AG09309 (cell line): ENCODE results near the gene CEND1.

Source experiments
- DNase-seq: peaks from one replicate; pipeline ENCODE4 v3.0.0-alpha.2; 2010; ENCODE audit warnings: low read depth
- H3K4me3 ChIP-seq: 2 replicates; pipeline ENCODE4 v1.5.1; 2011; ENCODE audit warnings: mild to moderate bottlenecking, low read depth, low read length, moderate library complexity; ENCODE audit not compliant: control insufficient read depth
- TF ChIP-seq, protein P1 (sequence below): IDR thresholded peaks from 2 replicates; pipeline ENCODE4 v1.5.1; 2011; ENCODE audit warnings: mild to moderate bottlenecking, low read depth, low read length, inconsistent platforms; ENCODE audit not compliant: insufficient read depth, control insufficient read depth; ENCODE audit errors: missing control alignments

CEND1 gene

GRCh38 chr11:811446-812245 is 21.8 kb upstream of the CEND1 start:
- peak overlapping the region; percentile 97 for H3K4me3 ChIP-seq
- TF ChIP-seq, protein P1, sequence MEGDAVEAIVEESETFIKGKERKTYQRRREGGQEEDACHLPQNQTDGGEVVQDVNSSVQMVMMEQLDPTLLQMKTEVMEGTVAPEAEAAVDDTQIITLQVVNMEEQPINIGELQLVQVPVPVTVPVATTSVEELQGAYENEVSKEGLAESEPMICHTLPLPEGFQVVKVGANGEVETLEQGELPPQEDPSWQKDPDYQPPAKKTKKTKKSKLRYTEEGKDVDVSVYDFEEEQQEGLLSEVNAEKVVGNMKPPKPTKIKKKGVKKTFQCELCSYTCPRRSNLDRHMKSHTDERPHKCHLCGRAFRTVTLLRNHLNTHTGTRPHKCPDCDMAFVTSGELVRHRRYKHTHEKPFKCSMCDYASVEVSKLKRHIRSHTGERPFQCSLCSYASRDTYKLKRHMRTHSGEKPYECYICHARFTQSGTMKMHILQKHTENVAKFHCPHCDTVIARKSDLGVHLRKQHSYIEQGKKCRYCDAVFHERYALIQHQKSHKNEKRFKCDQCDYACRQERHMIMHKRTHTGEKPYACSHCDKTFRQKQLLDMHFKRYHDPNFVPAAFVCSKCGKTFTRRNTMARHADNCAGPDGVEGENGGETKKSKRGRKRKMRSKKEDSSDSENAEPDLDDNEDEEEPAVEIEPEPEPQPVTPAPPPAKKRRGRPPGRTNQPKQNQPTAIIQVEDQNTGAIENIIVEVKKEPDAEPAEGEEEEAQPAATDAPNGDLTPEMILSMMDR: peak; percentile 6
- no peak for DNase-seq

- TF ChIP-seq, protein P1: no peak
- peak overlapping the region; percentile 97 for H3K4me3 ChIP-seq
These were observed 20.2 kb upstream of the CEND1 start for GRCh38 chr11:810040-810567.

DNA sequence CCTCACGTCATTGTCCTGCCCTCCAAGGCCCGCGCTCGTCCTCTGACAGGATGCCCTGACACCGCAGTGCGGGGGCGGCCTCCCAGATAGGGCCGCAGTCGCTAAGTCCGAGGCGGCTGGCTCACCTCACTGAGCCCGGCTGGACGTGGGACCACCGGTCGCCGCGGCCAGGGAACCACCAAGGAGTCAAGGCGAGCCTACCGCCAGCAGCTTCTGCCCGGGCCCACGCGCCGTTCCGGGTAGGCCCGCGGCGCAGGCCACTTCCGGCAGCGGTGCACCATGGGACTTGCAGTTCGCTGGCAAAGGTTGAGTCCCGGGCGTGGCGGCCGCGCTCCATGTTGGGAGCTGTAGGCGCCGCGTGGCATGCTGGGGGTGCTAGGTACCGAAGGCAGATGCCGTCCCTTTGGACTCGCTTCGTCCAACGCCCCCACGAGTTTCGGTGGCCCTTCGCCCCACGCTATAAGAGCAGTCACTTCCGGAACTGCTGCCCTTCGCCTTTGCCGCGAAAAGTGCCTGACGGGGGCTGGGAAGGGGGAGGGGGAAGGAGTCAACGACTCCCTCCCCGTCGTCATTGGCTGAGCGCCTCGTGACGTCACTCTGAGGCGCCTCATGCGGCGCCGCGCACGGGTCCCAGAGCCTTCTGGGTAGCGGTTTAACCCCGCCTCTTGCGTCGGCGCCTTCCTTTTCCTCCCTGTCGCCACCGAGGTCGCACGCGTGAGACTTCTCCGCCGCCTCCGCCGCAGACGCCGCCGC is 19.6 kb upstream of the CEND1 start, which contains the start of gene RPLP2:
RPLP2 (plus strand) TSS at position 681 of the 753 bp plus-strand sequence. CDS start 268 bp downstream, outside the sequence.
- peak; percentile 82 for DNase-seq
- H3K4me3 ChIP-seq: peak within 1 kb of the TSS; percentile 97
- TF ChIP-seq, protein P1: no peak

More at GRCh38 chr11:810040-810567, 20.2 kb upstream of the CEND1 start:
- DNase-seq: no peak

DNA sequence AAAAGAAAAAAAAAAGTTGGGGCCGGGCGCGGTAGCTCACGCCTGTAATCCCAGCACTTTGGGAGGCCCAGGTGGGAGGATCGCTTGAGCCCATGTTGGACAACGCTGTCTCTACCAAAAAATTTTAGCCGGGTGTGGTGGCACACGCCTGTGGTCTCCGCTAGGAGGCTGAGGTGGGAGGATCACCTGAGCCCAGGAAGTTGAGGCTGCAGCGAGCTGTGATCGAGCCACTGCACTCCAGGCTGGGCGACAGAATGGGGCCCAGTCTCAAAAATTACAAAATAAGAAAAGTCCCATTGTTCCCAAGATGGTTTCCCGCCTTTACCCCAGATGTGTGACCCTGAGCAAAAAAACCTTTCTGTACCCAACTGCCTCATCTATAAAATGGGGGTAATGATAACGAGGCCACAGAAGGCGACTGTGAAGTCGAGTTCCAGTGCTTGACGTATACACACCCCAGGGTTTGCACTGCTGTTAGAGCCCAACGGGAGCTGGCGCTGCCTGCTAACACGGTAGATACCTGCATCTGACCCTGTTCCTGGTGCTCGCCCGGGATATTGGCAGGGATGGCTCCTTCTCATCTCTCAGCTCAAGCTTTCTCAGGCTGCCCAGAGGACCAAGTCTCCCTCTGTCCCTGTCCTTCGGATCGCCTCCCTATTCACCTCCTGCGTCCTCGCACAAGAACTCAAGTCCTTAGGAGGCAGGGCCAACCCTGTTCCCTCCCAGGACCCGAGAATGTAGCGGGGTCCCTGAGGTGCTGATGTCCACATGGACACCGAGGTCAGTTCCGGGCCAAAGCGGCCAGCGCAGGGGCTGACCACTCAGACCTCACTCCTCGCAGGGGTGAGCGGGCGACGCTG is 18.8 kb upstream of the CEND1 start:
- no peak for DNase-seq
- TF ChIP-seq, protein P1: no peak
- peak overlapping the region; percentile 97 for H3K4me3 ChIP-seq

GRCh38 chr11:804599-804964 is 14.7 kb upstream of the CEND1 start:
- DNase-seq: no peak
- H3K4me3 ChIP-seq: peak overlapping the region; percentile 66
- TF ChIP-seq, protein P1: no peak
